Erythroblast (primary cell): ENCODE data around the gene SLC9A3.

Experiments
- GATA1 ChIP-seq: IDR thresholded peaks from 2 replicates; pipeline ENCODE4 v1.6.1; 2011; ENCODE audit warnings: low read depth, mild to moderate bottlenecking, control low read depth, low read length, moderate library complexity
- POLR2A ChIP-seq: IDR thresholded peaks from 2 replicates; pipeline ENCODE4 v1.6.1; 2011; ENCODE audit warnings: mild to moderate bottlenecking, low read length

- TF ChIP-seq POLR2A (no peak), GATA1 (no peak)
Measured at GRCh38 chr5:556909-557441, 32.7 kb upstream of the SLC9A3 start.
